H1 (cell line): ENCODE measurements around the gene CCDC124. TPM values are rescaled to one million over a fixed set of nuclear protein-coding genes. Genes with fewer than 3 reads are reported as not detected.
A peak's percentile ranks its signal among the peaks of the same experiment; 100 is the strongest.

Experiments used
- CTCF ChIA-PET: fragments of 300-600 bp; sonication (Branson Sonifier 250); formaldehyde crosslinking; loops from one replicate; lab custom pipeline; 2021; ENCODE audit not compliant: partially characterized antibody; lab: Charles Lee
- POLR2A ChIA-PET: fragments of 300-600 bp; sonication (Branson Sonifier 250); formaldehyde crosslinking; loops from one replicate; lab custom pipeline; 2021; ENCODE audit warnings: inconsistent platforms; ENCODE audit not compliant: partially characterized antibody; lab: Charles Lee
- DNase-seq, 2 experiments: peaks; one replicate each; pipeline versions ENCODE4 v3.0.0 to v3.0.0-alpha.2; 2010 to 2022; ENCODE audit warnings: low spot score in 2 of 2, low read depth in 1 of 2, mixed read lengths in 1 of 2
- FAIRE-seq: peaks from 2 replicates; lab custom pipeline; 2011; peaks lifted over from hg19 to GRCh38; lab: Jason Lieb, UNC
- H2AFZ ChIP-seq: 2 replicates; pipeline ENCODE4 v1.8.1; 2012; ENCODE audit warnings: low read length, inconsistent platforms
- H2AK5ac ChIP-seq: 2 replicates; pipeline ENCODE4 v1.6.1; 2013; ENCODE audit warnings: low read depth, low read length
- H2BK120ac ChIP-seq: replicated peaks from 2 replicates; pipeline ENCODE3; 2013; ENCODE audit warnings: low read depth, low read length, inconsistent platforms
- H2BK12ac ChIP-seq: 2 replicates; pipeline ENCODE4 v1.6.1; 2013; ENCODE audit warnings: low read depth, low read length
- H2BK15ac ChIP-seq: 2 replicates; pipeline ENCODE4 v1.6.1; 2013; ENCODE audit warnings: low read length
- H2BK20ac ChIP-seq: 2 replicates; pipeline ENCODE4 v1.6.1; 2013; ENCODE audit warnings: low read length
- H2BK5ac ChIP-seq: 2 replicates; pipeline ENCODE4 v1.6.1; 2013; ENCODE audit warnings: low read depth, low read length
- H3K14ac ChIP-seq: 2 replicates; pipeline ENCODE4 v1.6.1; 2013; ENCODE audit warnings: inconsistent platforms; ENCODE audit not compliant: insufficient read length
- H3K18ac ChIP-seq: 2 replicates; pipeline ENCODE4 v1.6.1; 2013; ENCODE audit warnings: low read length; ENCODE audit errors: extremely low read depth
- H3K23ac ChIP-seq: 2 replicates; pipeline ENCODE4 v1.6.1; 2013; ENCODE audit warnings: inconsistent platforms; ENCODE audit not compliant: insufficient read length
- H3K23me2 ChIP-seq: 2 replicates; pipeline ENCODE4 v1.6.1; 2013; ENCODE audit warnings: low read depth, low read length
- H3K27ac ChIP-seq: 2 replicates; pipeline ENCODE4 v1.6.1; 2011; ENCODE audit warnings: low read depth, low read length, inconsistent platforms
- H3K27me3 ChIP-seq, 4 experiments: replicated peaks in 1 of 4; 1 replicate in 1 of 4; 2 replicates in 3 of 4; pipeline versions ENCODE4 v1.6.1 to v1.8.1; 2011 to 2013; ENCODE audit warnings: low read length in 3 of 4, mild to moderate bottlenecking in 3 of 4, inconsistent platforms in 2 of 4, mixed read lengths in 2 of 4, moderate library complexity in 1 of 4; ENCODE audit not compliant: control insufficient read depth in 3 of 4, insufficient read depth in 3 of 4; ENCODE audit errors: extremely low read depth in 1 of 4
- H3K36me3 ChIP-seq, 4 experiments: 2 replicates each; pipeline versions ENCODE4 v1.6.1 to v1.8.1; 2011 to 2013; ENCODE audit warnings: mild to moderate bottlenecking in 4 of 4, low read length in 3 of 4, moderate library complexity in 2 of 4, control low read depth in 1 of 4, inconsistent platforms in 1 of 4; ENCODE audit not compliant: insufficient read depth in 4 of 4, control insufficient read depth in 2 of 4
- H3K4ac ChIP-seq: replicated peaks from 2 replicates; pipeline ENCODE3; 2013; ENCODE audit warnings: low read length, low read depth, mixed read lengths, inconsistent platforms; ENCODE audit not compliant: insufficient read length
- H3K4me1 ChIP-seq, 4 experiments: replicated peaks in 1 of 4; 1 replicate in 1 of 4; 2 replicates in 3 of 4; pipeline versions ENCODE4 v1.6.1 to v1.8.1; 2011 to 2013; ENCODE audit warnings: low read length in 3 of 4, inconsistent platforms in 2 of 4, mixed read lengths in 1 of 4; ENCODE audit not compliant: insufficient read depth in 4 of 4, control insufficient read depth in 3 of 4
- H3K4me2 ChIP-seq, 2 experiments: 2 replicates each; pipeline versions ENCODE4 v1.6.1 to v1.8.1; 2011 to 2013; ENCODE audit warnings: low read depth in 2 of 2, low read length in 2 of 2, control low read depth in 1 of 2, inconsistent platforms in 1 of 2, mild to moderate bottlenecking in 1 of 2; ENCODE audit not compliant: insufficient read depth in 1 of 2
- H3K4me3 ChIP-seq, 4 experiments: fragments of 200-600, 300-600 bp in 1 of 4; sonication (generic), shearing (Covaris generic), sonication (Bioruptor Twin) in 1 of 4; 2 replicates each; pipeline versions ENCODE4 v1.5.1 to v1.8.1; 2011 to 2016; ENCODE audit warnings: low read length in 4 of 4, low read depth in 3 of 4, control low read depth in 2 of 4, inconsistent platforms in 2 of 4, mild to moderate bottlenecking in 2 of 4, mixed read lengths in 1 of 4, moderate library complexity in 1 of 4; ENCODE audit not compliant: insufficient read depth in 2 of 4; ENCODE audit errors: extremely low read depth in 1 of 4
- H3K56ac ChIP-seq: replicated peaks from 2 replicates; pipeline ENCODE3; 2013; ENCODE audit warnings: low read depth, mild to moderate bottlenecking, mixed read lengths, low read length, inconsistent platforms; ENCODE audit not compliant: insufficient read length
- H3K79me1 ChIP-seq: 2 replicates; pipeline ENCODE4 v1.6.1; 2013; ENCODE audit warnings: low read depth, low read length, control low read depth
- H3K79me2 ChIP-seq, 2 experiments: 2 replicates each; pipeline versions ENCODE4 v1.6.1 to v1.8.1; 2012 to 2013; ENCODE audit warnings: low read length in 2 of 2, mild to moderate bottlenecking in 2 of 2, inconsistent platforms in 1 of 2; ENCODE audit not compliant: insufficient read depth in 2 of 2, control insufficient read depth in 1 of 2
- H3K9ac ChIP-seq, 4 experiments: replicated peaks in 1 of 4; 1 replicate in 1 of 4; 2 replicates in 3 of 4; pipeline versions ENCODE4 v1.6.1 to v1.8.1; 2011 to 2013; ENCODE audit warnings: low read depth in 3 of 4, low read length in 3 of 4, control low read depth in 2 of 4, mild to moderate bottlenecking in 2 of 4, moderate library complexity in 2 of 4, inconsistent platforms in 1 of 4; ENCODE audit errors: extremely low read depth in 1 of 4
- H3K9me3 ChIP-seq, 2 experiments: 2 replicates each; pipeline versions ENCODE4 v1.6.1 to v1.8.1; 2012 to 2013; ENCODE audit warnings: mild to moderate bottlenecking in 2 of 2, moderate library complexity in 2 of 2, control low read depth in 1 of 2, inconsistent platforms in 1 of 2, low read depth in 1 of 2, low read length in 1 of 2, mixed read lengths in 1 of 2; ENCODE audit not compliant: insufficient read depth in 2 of 2
- H4K20me1 ChIP-seq, 2 experiments: replicated peaks in 1 of 2; 2 replicates each; pipeline versions ENCODE3 to v1.8.1; 2011 to 2013; ENCODE audit warnings: inconsistent platforms in 2 of 2, low read length in 2 of 2, mild to moderate bottlenecking in 1 of 2; ENCODE audit not compliant: insufficient read depth in 2 of 2, control insufficient read depth in 1 of 2
- H4K5ac ChIP-seq: 2 replicates; pipeline ENCODE4 v1.6.1; 2013; ENCODE audit warnings: low read length, low read depth, mixed read lengths, inconsistent platforms; ENCODE audit not compliant: insufficient read length
- H4K8ac ChIP-seq: 2 replicates; pipeline ENCODE4 v1.8.0; 2013; ENCODE audit warnings: mild to moderate bottlenecking, moderate library complexity, low read length, inconsistent platforms; ENCODE audit not compliant: insufficient read depth; ENCODE audit errors: extremely low read depth
- H4K91ac ChIP-seq: replicated peaks from 2 replicates; pipeline ENCODE3; 2013; ENCODE audit warnings: low read length, mixed read lengths, inconsistent platforms; ENCODE audit not compliant: insufficient read length
- ATF2 ChIP-seq: IDR thresholded peaks from 2 replicates; pipeline ENCODE4 v1.6.1; 2012; ENCODE audit warnings: low read length, inconsistent platforms
- BRCA1 ChIP-seq: IDR thresholded peaks from 2 replicates; pipeline ENCODE4 v1.6.1; 2012; ENCODE audit warnings: low read depth, low read length, improper control_type of control experiment
- CEBPB ChIP-seq: IDR thresholded peaks from 2 replicates; pipeline ENCODE4 v1.6.1; 2012; ENCODE audit warnings: low read depth, low read length
- GTF2F1 ChIP-seq: IDR thresholded peaks from 2 replicates; pipeline ENCODE4 v1.6.1; 2012; ENCODE audit warnings: low read depth, low read length, improper control_type of control experiment, borderline replicate concordance
- POLR2A ChIP-seq, 2 experiments: IDR thresholded peaks; 1 replicate in 1 of 2; 2 replicates in 1 of 2; pipeline ENCODE4 v1.6.1; 2011; ENCODE audit warnings: low read depth in 2 of 2, low read length in 2 of 2, mild to moderate bottlenecking in 2 of 2; ENCODE audit errors: control extremely low read depth in 1 of 2
- POLR2AphosphoS5 ChIP-seq: IDR thresholded peaks from 2 replicates; pipeline ENCODE4 v1.6.1; 2011; ENCODE audit warnings: low read depth, low read length
- RFX5 ChIP-seq: IDR thresholded peaks from 2 replicates; pipeline ENCODE4 v1.6.1; 2011; ENCODE audit warnings: low read depth, low read length, improper control_type of control experiment, borderline replicate concordance
- SIX5 ChIP-seq: IDR thresholded peaks from 2 replicates; pipeline ENCODE4 v1.6.1; 2011; ENCODE audit warnings: mild to moderate bottlenecking, low read depth, low read length
- TAF1 ChIP-seq: IDR thresholded peaks from 2 replicates; pipeline ENCODE4 v1.6.1; 2011; ENCODE audit warnings: mild to moderate bottlenecking, low read depth, low read length
- WGBS, 2 experiments: shearing (Covaris generic) in 1 of 2; methylation state at CpG; one replicate each; pipeline versions ENCODE4 v1.1.6 to v1.1.7; 2013 to 2015; ENCODE audit warnings: low lambda C conversion rate in 2 of 2, mixed read lengths in 2 of 2, inconsistent platforms in 1 of 2, low coverage in 1 of 2, missing lambda C conversion rate in 1 of 2; ENCODE audit not compliant: insufficient replicate concordance in 2 of 2, insufficient coverage in 1 of 2, insufficient read length in 1 of 2; ENCODE audit errors: extremely low coverage in 1 of 2, missing lambda C conversion rate in 1 of 2; 5-methylcytosine and 5-hydroxymethylcytosine counted together
- polyA plus RNA-seq, 7 experiments: library from polyadenylated mRNA; depleted of rRNA in 3 of 7; stranded (reverse) in 5 of 7; unstranded in 2 of 7; fragments of >200 nt in 5 of 7; fragments of 200-250 nt in 2 of 7; gene quantifications; 1 replicate in 5 of 7; 2 replicates in 1 of 7; 4 replicates in 1 of 7; pipeline versions ENCODE4 v1.2.1 to v1.2.3, GENCODE V29; 2011 to 2013; ENCODE audit warnings: missing spikeins in 2 of 7, mixed read lengths in 2 of 7
- total RNA-seq: library from RNA; stranded (reverse); fragmentation: NEBNext Ultra II Directional; extraction: Animal tissue kit (Norgen Biotek cat#: 25700); gene quantifications from 2 replicates; pipeline ENCODE4 v1.2.1, GENCODE V29; 2021

CCDC124 gene
- total and polyA plus RNA-seq, 2 of the 8 experiments (the other 6 are each of a cell fraction or from before 2014, with no cell fraction given) = 95.2 to 103 TPM

GRCh38 chr19:17931532-17932191 lies 1.2 kb upstream of the CCDC124 start:
- Histone ChIP-seq H3K9me3 (no peaks in the 10 kb centered on the region), H3K79me1 (no peaks in the 10 kb centered on the region), H3K14ac (no peak overlapping the region), H4K91ac (peak overlapping the region; percentile 93), H3K27ac (peak overlapping the region; percentile 96; the same call in 1 of the 2 replicates), H2BK20ac (no peak overlapping the region), H4K20me1 (no peaks in the 10 kb centered on the region), H3K9ac (no peak overlapping the region), H2AK5ac (no peak overlapping the region), H3K79me2 (peaks cover 0 to 7% of the 10 kb centered on the region in 2 experiments; a peak in 2 of 4 replicates), H2BK120ac (peak overlapping the region; percentile 74), H3K23me2 (peaks cover 7% of the 10 kb centered on the region; the same call in 1 of the 2 replicates), H3K23ac (no peak overlapping the region), H3K4me1 (peaks cover 0 to 4% (median 2%) of the 10 kb centered on the region in 4 experiments; a peak in 3 of 7 replicates), H2BK5ac (peak overlapping the region; percentile 36; the same call in 1 of the 2 replicates), H3K4me2 (peak overlapping the region; percentile 29 to 92), H2BK12ac (peak overlapping the region; percentile 60; the same call in 1 of the 2 replicates), H3K36me3 (no peaks in the 10 kb centered on the region), H4K5ac (peak overlapping the region; percentile 20), H4K8ac (no peak overlapping the region), H3K4ac (peak overlapping the region; percentile 29), H3K4me3 (peak overlapping the region in 3 of 4 experiments; percentile 27 to 94 (median 91); a peak in 4 of 8 replicates), H3K27me3 (no peaks in the 10 kb centered on the region), H3K56ac (no peak overlapping the region), H2AFZ (peak overlapping the region; percentile 20; the same call in 1 of the 2 replicates), H3K18ac (no peak overlapping the region; the same call in 1 of the 2 replicates), H2BK15ac (no peak overlapping the region)
- TF ChIP-seq CEBPB (no peak), BRCA1 (no peak), RFX5 (no peak), TAF1 (peak; percentile 41), ATF2 (no peak), POLR2A (IDR thresholded peaks at IDR 0.05; ENCODE audit: control extremely low read depth in 1 of 2, low read depth in 2 of 2, low read length in 2 of 2) (peak; percentile 40 to 87), GTF2F1 (no peak), SIX5 (no peak), POLR2AphosphoS5 (peak; percentile 79)
- POLR2A ChIA-PET = interaction anchor here (0.7 to 14.8 kb wide), 9 partner anchors 9 to 68 kb away, joined by 3 to 392 read pairs (median 4); partner anchors contain the start of genes RPL18A and SLC5A5
- 22% methylated on average over 14 of the region's 14 CpGs; no CpG with 5 or more reads in 1 of the 2 experiments for WGBS, 2 experiments
- FAIRE-seq (no peak), DNase-seq (peak; percentile 75 to 80)
- CTCF ChIA-PET = interaction anchor here (1.0 to 10.3 kb wide), 25 partner anchors 9 to 141 kb away, joined by 3 to 200 read pairs (median 4); partner anchors contain the start of genes KCNN1, RPL18A and SLC5A5
